CD4-positive, alpha-beta T cell treated with Interferon gamma for 1 hour (primary cell): ENCODE measurements around the gene PKP4.

Experiments
- DNase-seq: peaks from one replicate; pipeline ENCODE4 v3.0.0-alpha.2; 2020

Gene PKP4

DNA sequence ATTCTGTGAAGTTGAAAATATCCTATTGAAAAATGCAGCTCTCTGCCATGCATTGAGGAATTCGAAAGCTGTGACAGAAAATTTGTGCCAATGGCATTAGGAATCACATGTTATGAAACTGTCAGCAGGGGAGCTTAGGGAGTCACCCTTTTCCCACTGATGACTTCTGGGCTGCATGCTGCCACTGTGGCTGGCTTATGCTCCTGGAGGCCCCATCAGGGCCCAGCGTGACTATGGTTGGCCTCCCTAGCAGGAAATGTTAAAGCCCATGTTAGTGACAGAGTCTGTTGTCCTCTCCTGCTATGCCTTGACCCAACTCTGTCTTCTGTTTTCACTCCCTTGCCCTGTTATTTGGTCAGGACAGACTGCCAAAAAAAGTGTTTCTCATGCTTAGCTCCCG, 198.9 kb downstream of the PKP4 start:
- no peak for DNase-seq

DNA sequence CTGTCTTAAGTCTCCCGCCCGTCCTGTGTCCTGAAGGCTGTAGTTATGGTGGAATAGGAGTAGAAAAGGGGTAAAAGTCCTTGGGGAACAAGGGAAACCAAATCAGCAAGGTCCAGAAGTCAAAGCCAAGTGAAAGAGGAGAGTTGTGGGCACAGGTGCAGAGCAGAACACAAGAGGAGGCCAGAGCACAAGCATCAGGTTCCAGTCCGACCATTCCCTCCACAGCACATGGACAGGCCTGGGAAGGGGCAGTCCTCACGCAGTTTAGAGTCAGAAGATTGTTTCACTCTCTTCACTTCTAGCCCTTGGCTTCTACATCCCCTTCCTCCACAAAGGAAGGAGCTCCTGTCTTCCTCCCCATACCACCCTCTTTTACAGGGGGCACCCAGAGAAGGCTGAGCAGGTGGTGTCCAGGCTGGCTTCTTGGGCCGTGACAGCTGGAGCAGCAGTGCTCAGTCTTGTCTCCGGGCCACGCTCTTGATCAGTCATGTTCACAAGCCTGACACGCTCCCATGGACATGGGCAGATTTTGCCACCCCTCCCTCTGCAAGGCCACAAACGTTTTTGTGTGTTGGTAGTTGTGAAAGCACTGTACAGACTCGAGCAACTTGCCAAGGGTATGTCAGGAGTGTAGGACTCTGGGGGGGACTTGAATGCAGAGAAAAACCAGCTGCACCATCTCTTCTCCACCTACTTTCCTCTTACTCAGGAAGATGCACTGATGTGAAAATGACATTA, 199.9 kb downstream of the PKP4 start:
- DNase-seq = no peak

DNA sequence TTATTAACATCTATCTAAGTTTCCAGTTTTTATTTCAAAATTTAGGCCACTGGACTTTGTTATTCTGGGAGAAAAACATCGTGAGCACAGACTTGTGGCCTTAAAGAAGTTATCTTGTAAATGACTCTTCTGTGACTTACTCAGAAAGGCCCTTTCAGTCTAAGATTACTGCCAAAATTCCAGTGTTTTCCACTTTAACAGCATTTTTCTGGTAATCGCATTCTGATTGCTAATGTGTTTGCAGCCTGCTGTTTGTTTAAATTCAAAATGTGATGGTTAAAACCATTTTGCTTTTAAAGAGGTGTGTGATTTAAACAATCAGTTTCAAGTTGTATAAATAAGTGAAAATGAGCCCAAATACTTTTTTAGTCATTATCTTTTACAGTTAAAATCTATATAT, 201.6 kb downstream of the PKP4 start:
- no peak for DNase-seq

DNA sequence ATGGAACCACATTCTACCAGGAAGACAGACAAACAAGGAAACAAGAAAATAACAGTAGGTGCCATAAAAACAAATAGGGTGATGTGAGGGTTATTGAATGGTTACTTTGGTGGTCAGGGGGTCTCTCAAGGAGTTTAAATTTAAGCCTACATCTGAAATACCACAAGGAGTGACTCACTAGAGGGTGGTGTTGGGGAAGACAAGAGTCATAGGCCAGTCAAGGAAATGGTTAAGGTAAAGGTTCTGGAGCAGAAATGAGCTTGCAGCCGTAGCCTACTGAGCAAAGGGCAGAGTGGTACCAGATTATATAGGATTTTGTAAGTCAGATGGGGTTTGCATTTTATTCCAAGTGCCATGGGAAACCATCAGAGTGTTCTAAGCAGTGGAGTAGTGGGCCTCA, 202.7 kb downstream of the PKP4 start:
- DNase-seq = no peak

DNA sequence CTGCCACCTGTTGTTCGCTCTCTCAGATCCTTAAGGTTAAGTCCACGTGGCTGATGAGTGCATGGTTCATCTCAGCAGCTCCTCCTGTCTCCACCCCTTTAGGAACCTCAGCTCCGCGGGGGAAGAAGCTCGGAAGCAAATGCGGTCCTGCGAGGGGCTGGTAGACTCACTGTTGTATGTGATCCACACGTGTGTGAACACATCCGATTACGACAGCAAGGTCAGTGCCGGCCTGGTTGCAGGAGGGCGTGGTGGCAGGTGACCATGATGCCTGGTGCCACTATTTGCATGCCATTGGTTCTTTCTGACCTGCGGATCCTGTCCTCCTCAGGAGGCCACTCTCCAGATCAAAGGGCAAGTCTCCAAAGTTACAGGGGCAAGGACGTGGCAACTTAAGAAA, 204.5 kb downstream of the PKP4 start:
- DNase-seq = no peak

DNA sequence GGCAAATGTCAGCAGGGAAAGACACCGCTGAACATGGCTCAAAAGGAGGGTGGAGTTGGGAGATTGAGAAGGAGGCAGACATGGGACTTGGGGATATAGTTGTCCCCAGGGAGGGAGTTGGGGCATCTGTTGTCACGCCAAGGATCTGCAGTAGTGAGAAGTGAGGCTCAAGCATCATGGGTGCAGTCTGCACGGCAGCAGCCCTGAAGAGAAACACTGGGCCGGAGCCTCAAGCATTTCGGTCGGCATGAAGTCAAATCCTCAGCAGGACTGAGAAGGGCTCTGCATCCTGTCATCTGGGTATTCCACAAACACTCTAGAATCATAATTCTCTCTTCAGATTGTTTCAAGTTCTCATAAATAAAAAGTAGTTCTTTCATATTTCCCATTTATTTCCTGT, 205.7 kb downstream of the PKP4 start:
- no peak for DNase-seq

DNA sequence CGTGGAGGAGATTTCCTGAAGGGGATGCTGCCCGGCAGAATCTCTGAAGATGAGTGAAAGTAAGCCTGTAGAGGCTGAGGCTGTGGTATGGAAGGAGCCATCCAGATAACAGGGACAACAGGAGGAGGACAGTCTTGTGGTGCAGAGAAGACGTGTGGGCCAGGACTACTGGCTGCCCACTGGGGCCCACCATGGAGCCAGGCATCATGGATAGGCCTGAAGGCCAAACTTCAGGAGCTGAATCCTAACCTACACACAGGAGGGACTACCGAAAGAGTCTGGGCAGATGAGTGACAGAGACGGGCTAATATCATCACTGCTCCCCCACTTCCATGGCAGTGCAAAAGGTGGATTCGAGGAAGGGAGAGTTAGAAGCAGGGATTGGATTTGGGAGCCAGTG, 207.0 kb downstream of the PKP4 start:
- no peak for DNase-seq

DNA sequence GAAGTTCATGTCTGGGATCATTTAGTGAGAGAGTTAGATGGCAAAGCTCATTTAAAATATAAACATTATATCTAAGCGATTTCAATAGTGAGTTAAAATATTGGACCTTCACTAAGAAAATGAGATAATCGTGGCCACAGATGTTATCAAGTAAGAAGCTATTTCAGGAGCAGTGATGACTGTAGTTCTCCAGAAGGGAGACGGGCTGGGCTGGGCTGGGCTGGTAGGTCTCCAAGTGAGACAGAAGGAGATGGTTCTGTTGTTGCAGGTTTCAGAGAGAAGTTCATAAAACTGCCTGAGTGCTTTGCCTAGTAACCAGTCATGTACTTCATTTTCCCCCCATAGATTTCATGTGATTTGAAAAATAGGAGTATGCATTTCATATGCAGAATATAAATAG, 208.2 kb downstream of the PKP4 start:
- DNase-seq = no peak

DNA sequence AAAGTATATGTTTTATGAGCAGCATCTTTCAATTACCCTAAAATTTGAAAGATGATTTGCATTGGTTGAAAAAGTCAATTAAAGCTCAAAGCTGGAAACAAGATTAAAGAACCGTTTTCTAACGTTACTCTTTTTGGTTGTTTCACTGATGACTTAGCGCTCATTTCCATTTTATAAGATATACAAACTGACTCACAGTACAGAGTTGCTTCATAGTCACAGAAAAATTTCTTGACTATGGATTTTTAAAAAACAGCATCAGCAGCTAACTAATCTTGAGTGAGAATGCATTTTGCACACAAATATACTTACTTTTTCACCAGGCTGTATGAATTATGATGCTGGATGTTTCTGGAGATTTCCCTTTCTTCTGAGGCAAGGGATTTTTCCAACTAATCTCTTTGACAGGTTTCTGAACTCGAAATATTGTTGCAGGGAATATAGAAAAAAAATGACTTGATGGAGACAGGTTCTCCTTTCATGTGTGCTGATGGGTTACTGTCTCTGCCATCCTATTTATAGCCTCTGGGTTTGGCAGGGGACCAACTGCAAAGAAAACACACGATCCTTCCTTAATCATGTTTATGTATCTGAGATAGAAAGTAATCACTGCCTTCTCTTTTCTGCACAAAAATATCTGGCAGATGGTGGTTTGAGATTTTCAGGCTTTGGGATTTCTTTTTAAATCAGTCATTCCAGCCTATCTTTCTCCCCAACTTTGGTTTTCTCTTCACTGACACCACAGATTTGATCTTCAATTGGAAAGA, 209.0 kb downstream of the PKP4 start:
- DNase-seq = no peak

DNA sequence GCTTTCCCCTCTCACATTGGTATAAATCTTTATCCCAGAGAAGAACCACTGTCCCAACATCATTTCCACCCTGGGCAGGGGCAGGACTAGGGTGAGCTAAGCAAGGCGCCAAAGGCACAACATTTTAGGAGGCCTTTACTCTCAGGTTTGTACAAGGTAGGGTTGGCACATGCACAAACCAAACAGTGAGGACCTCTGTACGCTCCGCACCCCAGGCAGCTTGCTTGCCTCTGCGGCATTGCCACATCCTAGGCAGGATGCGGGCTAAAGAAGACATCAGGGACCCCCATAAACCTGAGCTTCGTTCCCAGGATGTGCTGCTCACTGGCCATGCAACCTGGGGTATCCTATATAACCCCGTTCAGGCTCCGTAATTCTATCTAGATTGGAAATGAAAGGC, 210.2 kb downstream of the PKP4 start:
- no peak for DNase-seq

DNA sequence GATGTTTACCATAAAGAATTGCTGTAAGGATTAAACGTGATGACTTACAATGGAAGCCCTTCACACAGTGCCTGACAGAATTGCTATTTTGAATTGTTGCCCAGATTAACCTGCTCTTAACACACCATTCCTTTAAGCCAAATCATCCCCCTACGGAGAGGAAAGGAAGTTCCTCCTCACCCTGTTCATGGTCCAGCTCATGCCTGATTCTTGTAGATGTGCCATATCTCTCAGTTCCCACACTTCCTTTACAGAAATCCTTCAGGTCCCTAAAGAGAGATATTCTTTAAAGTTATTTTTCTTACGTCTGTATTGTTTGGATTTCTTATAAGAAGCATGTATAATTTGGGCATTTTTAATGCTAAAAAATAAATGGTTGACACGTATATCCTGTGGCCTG, 210.8 kb downstream of the PKP4 start:
- no peak for DNase-seq

DNA sequence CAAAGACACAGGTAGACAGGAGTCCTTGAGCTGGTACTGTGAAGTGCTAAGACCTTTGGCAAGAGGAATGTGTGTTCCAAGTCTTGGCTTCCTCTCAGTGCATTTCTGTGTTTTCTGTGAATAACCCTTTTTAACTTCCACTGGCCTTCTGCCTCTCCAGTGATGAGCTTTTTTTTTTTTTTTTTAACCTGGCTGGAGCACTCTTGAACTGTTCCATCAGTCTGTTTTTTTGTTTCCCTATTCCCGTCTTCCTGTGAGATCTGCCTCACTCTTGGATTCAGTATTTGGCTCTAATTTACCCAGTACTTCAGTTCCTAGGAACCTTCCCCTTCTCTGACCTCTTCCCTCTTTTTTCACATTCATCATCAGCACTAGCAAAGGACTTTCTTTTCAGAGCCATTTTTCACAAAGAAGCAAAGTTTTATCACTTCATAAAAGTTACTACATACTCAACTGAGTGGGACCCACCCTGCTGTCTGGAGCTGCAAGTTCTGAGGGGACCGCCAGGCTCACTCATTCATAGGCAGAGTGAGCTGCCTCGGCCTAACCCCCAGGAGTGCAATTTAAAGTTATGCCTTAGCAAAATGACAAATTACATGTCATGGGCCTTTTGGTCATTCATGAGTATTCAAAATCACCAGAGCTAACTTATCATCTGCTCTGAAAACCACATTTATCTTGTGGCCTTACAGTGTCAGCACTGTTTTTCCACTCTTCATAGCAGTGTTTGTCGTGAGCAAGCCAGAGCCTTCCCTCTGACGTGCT, 211.4 kb downstream of the PKP4 start:
- no peak for DNase-seq

DNA sequence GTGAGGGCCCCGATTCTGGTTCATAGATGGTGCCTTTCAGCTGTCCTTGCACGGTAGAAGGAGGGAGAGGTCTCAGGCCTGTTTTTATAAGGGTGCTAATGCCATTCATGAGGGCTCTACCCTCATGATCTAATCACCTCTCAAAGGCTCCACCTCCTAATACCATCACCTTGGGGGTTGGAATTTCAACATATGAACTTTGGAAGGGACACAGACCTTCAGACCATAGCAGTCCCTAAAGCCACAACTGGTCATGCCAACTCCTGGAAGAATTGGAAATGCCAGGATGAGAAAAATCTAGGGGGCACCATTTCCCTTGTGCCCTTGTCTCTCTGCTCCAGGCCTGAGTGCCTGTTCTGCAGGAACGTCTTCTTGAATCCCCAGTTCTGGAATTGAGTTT, 213.5 kb downstream of the PKP4 start:
- no peak for DNase-seq

DNA sequence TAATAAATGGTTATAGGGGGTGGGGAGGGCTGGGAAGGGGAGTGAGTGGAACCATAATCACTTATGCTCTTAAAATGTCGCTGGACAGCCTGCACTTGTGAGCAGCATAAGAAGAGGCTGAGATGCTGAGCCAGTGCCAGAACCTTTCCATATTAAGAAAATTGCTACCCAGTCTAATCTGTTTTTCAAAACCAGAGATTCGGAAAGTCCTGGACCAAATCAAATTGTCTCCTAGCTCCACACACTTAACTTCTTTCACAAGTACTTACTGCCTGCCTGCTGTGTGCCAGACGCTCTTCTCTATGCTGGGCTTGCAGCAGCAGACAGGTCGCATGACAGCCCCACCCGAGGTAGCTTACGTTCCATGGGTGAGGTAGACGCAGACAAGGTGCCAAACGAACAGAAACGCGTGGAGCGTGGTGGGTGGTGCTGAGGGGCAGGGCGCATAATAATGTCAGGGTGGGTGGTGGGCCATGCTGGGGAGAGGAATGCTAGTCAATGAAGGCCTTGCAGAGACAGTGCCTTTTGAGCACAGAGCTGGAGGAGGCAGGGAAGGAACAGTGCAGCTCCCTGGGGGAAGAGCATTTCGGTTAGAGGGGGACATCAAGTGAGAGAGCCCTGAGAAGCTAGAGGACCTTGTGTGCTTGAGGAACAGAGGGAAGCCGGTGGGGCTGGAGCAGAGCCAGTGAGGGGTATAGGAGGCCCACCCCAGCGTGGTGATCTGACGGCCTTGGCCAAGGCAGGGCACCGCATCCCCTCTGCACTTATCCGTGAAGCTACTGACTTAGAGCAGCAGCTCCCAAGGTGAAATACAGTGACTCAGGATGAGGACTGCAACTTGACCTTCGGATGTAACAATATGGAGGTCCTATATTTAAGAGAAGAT, 214.9 kb downstream of the PKP4 start:
- no peak for DNase-seq

DNA sequence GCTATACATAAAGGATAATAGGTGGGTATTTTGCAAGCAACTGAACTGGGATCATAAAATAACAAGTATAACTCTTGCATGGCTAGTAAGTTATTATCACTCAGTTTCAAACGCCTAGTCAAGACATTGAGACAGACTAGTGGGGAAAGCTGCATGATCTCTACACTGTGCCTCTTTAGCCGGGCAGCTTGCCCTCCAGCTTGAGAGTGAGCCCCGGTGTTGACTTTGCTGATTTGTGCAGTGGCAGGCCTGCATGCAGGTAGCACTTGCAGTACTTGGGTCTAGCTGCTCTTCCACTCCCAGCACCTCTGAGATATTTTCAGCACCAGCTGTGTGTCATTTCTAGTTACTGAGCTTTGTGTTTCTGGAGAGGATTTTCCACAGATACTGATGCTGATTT, 219.5 kb downstream of the PKP4 start:
- no peak for DNase-seq

DNA sequence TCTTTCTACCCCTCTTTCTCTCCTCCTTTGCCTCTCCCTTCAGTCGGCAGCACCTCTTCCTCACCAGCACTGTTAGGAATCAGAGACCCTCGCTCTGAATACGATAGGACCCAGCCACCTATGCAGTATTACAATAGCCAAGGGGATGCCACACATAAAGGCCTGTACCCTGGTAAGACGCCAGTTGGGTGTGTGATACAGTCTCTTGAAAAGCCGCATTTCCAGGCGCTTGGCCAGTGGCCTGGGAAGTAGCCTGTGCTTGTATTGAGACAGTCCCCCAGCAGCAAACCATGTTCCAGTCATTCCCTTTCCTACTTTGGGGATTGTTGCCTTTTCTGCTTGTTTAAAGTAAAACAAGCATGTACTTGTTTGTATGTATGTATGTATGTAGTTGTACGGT, 219.9 kb downstream of the PKP4 start:
- DNase-seq = no peak

DNA sequence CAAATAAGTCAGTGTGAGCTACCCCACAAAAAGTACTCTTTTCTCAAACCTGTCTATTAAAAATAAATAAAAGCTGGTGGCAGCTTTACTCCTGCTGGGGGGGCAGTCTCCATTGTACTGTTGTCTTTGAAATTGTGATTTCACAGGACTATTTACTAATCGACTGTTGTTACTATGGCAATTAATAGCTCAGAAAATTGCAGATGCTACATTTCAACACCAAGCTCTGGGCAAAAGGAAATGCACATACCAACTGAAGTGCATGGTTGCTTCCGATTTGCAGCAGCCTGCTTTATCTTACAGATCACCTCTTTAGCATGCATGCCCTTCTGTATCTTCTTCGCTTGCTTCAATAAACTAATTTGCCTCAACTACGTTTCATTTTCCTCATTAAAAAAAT, 220.8 kb downstream of the PKP4 start:
- no peak for DNase-seq

DNA sequence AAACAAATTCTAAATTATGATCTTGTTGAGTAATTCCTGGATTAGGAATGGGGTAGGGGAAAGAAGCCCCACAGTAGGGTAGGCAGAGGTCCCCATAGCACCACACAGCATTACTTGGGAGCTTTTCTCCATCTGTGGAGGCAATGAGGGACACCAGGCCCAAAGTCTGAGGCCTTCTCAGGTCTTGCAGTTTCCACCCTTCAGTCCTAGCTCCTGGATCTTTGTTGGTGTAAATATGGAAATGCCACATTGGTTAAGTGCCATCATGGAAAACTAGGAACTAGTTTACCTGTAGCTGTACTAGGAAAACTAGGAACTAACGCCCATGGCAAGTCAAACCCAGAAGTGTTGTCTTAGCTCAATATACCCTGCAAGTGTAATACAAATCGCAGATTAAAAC, 225.1 kb downstream of the PKP4 start:
- DNase-seq = no peak

DNA sequence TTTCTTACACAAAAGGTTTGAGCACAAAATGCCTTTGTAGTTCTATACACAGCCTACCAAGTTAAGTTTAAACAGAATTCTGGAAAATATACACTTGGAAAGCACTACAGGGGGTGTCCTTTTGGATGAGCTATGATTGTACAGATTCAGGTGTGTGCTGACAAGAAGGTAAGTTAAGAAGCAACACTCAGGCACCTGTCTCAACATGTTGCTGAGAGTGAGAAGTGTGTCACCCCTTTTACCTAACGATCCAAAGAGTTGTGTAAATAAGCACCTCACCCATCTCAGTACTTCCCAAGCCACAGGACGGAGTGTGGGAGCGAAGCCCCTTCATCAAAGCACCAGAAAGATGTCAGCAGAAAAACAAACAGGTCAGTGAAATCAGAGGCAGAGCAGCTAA, 228.9 kb downstream of the PKP4 start:
- DNase-seq = no peak

DNA sequence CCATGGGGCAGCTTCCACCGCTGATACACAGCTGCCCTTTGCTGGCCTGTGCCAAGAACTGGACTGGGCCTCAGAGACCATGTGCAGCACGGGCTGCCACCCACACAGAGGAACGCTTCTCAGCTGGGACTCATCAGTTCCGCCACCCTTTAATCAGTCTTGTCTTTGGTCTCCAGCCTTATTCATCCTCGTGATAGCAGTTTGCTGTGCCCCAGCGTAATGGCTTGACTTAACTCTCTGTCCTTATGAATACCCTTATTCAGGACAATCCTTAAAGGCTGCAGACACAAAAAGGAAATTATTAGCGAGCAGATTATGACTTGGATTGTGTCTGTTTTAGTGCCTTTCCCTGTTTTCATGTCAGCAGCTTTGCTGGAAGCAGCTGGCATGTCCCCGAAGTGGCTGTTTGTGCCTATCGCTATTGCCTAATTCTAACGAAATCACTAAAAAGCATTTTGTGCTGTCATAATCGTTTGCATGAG, 229.5 kb downstream of the PKP4 start:
- DNase-seq = no peak

DNA sequence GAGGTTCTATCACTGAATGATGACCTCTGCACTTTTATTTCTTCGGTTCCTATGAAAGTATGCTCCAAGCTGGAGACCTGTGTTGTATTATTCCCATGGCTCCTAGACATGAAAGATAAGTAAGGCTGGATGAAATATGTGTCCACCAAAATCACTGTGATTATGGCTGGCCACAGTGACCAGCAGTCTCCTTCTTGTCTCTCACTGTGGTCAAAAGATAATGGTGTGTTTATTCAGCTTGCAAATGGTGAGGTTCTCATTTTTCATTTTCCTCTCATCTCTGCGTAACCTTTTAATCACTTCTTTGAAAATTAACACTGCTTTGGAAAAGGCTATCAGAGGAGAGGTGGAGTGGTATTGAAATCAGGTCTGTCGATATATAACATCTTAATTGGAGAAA, 230.6 kb downstream of the PKP4 start:
- no peak for DNase-seq

DNA sequence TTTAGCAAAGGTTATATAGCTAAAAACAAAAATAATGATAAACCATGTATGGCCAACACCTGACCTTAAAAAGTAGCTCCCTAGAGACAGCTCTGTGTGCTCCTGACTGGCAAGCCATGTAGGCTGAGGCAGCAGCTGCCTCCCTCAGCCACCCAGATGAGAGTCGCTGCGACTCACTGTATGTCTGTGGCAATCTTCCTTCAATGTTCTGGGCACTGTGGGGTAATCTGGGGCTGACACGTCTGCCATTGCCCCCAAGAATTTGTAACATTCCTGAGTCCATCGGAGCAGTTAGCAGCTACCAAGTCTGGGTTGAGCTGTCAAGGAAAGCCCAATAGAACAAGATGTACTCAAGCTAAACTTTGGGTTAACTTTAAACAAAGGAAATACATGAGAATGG, 232.0 kb downstream of the PKP4 start:
- no peak for DNase-seq

DNA sequence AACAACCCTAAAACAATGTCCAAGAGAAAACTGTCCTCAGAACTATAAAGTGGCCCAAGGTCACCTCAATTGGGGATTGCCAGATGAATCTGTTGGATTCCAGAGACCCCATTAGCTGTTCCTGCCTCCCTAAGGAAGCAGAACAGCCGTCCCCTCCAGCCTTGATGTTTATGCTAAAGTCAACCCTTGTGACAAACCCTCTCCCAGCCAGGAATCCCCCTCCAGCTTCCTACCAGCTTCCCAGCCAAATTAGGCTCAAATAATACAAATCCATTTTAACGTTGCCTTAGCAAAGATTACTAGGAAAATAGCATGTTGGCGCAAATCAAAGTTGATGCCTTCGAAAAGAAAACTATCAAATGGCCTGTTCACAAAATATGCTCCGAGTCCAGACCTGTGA, 232.6 kb downstream of the PKP4 start:
- DNase-seq = no peak
